Liver (tissue), 9 donors: ENCODE measurements around the gene SLC16A9. TPM values are rescaled to one million over a fixed set of nuclear protein-coding genes. Genes with fewer than 3 reads are reported as not detected.

Source experiments
- DNase-seq: peaks from one replicate; pipeline ENCODE4 v3.0.0-alpha.2; 2017; ENCODE audit warnings: low spot score
- H3K27ac ChIP-seq, 2 donors: one replicate each; pipeline ENCODE4 v1.7.0; 2013; ENCODE audit warnings: inconsistent platforms in 2 of 2, low read length in 2 of 2, control low read depth in 1 of 2, low read depth in 1 of 2, mild to moderate bottlenecking in 1 of 2
- H3K27me3 ChIP-seq, 4 donors: one replicate each; pipeline versions ENCODE4 v1.6.1 to v1.7.0; 2013; ENCODE audit warnings: low read length in 3 of 4, inconsistent platforms in 1 of 4, mild to moderate bottlenecking in 1 of 4, moderate library complexity in 1 of 4; ENCODE audit not compliant: control insufficient read depth in 4 of 4, insufficient read depth in 4 of 4
- H3K36me3 ChIP-seq, 4 donors: one replicate each; pipeline versions ENCODE4 v1.6.1 to v1.7.0; 2013; ENCODE audit warnings: low read length in 3 of 4, mild to moderate bottlenecking in 3 of 4, low read depth in 1 of 4, moderate library complexity in 1 of 4; ENCODE audit not compliant: control insufficient read depth in 4 of 4, insufficient read depth in 3 of 4
- H3K4me1 ChIP-seq, 4 donors: one replicate each; pipeline versions ENCODE4 v1.6.1 to v1.7.0; 2013; ENCODE audit warnings: low read length in 3 of 4, mild to moderate bottlenecking in 3 of 4, moderate library complexity in 1 of 4; ENCODE audit not compliant: control insufficient read depth in 4 of 4, insufficient read depth in 4 of 4
- H3K4me3 ChIP-seq, 3 donors: one replicate each; pipeline versions ENCODE4 v1.6.1 to v1.7.0; 2013; ENCODE audit warnings: low read length in 3 of 3, control low read depth in 1 of 3, low read depth in 1 of 3, mild to moderate bottlenecking in 1 of 3
- H3K9ac ChIP-seq, 2 donors: one replicate each; pipeline ENCODE4 v1.7.0; 2013; ENCODE audit warnings: low read length in 2 of 2, mild to moderate bottlenecking in 2 of 2, moderate library complexity in 2 of 2, control low read depth in 1 of 2, low read depth in 1 of 2
- H3K9me3 ChIP-seq, 4 donors: one replicate each; pipeline versions ENCODE4 v1.6.1 to v1.7.0; 2013; ENCODE audit warnings: low read length in 3 of 4; ENCODE audit not compliant: control insufficient read depth in 4 of 4
- EGR1 ChIP-seq, 2 donors: IDR thresholded peaks; 2 replicates each; pipeline ENCODE4 v1.6.1; 2016 to 2018; ENCODE audit warnings: antibody characterized with exemption in 2 of 2, low read depth in 2 of 2
- FOXA1 ChIP-seq: IDR thresholded peaks from 2 replicates; pipeline ENCODE4 v1.6.1; 2016; ENCODE audit warnings: antibody characterized with exemption
- GABPA ChIP-seq, 2 donors: IDR thresholded peaks in 1 of 2; conservative IDR thresholded peaks in 1 of 2; 2 replicates each; pipeline ENCODE4 v1.6.1; 2016; ENCODE audit warnings: antibody characterized with exemption in 2 of 2, mild to moderate bottlenecking in 1 of 2, moderate library complexity in 1 of 2
- HNF4A ChIP-seq, 2 donors: conservative IDR thresholded peaks; 2 replicates each; pipeline ENCODE4 v1.6.1; 2016; ENCODE audit warnings: antibody characterized with exemption in 2 of 2, mild to moderate bottlenecking in 2 of 2
- HNF4G ChIP-seq: IDR thresholded peaks from 2 replicates; pipeline ENCODE4 v1.6.1; 2016; ENCODE audit warnings: antibody characterized with exemption
- MAX ChIP-seq: IDR thresholded peaks from 2 replicates; pipeline ENCODE4 v1.6.1; 2016; ENCODE audit warnings: antibody characterized with exemption
- NR2F2 ChIP-seq: IDR thresholded peaks from 2 replicates; pipeline ENCODE4 v1.6.1; 2016; ENCODE audit warnings: antibody characterized with exemption
- YY1 ChIP-seq: IDR thresholded peaks from 2 replicates; pipeline ENCODE4 v1.6.1; 2016; ENCODE audit warnings: antibody characterized with exemption, mild to moderate bottlenecking
- ZBTB33 ChIP-seq: IDR thresholded peaks from 2 replicates; pipeline ENCODE4 v1.6.1; 2016; ENCODE audit warnings: antibody characterized with exemption
- WGBS: extraction: QIAGEN DNeasy Blood & Tissue Kit; methylation state at CpG from one replicate; pipeline ENCODE4 v1.1.7; 2013; 5-methylcytosine and 5-hydroxymethylcytosine counted together
- polyA plus RNA-seq, 2 donors: library from polyadenylated mRNA; stranded (reverse) in 1 of 2; unstranded in 1 of 2; fragments of 200-250 nt in 1 of 2; fragments of >200 nt in 1 of 2; fragmentation: Nextera tagmentation in 1 of 2; extraction: Ambion mirVana in 1 of 2; gene quantifications; one replicate each; pipeline versions ENCODE4 v1.2.1 to v1.2.3, GENCODE V29; 2013 to 2015
- total RNA-seq, 2 donors: library from RNA; depleted of rRNA; stranded (reverse); fragments of >200 nt; gene quantifications; one replicate each; pipeline ENCODE4 v1.2.3, GENCODE V29; 2014
- TF ChIP-seq, protein P1 (sequence below): IDR thresholded peaks from 2 replicates; pipeline ENCODE4 v1.6.1; 2016; ENCODE audit warnings: antibody characterized with exemption
- TF ChIP-seq, protein P2 (sequence below): fragments of 150-350 bp; IDR thresholded peaks from 2 replicates; pipeline ENCODE4 v1.5.1; 2017; ENCODE audit warnings: improper control_type of control experiment, low read depth, low read length; ENCODE audit not compliant: missing input control
- donor health status: healthy.
- donor health status: healthy.
- donor health status: healthy.
- donor health status: healthy.
- donor health status: healthy.

The SLC16A9 gene
- total and polyA plus RNA-seq, 4 donors: 0.18 to 9.3 (median 0.59) TPM

GRCh38 chr10:59698326-59698725, 11.3 kb downstream of the SLC16A9 start:
- Histone ChIP-seq H3K36me3 (no peaks in the 10 kb centered on the region), H3K27me3 (peaks cover 0 to 3% (median 0%) of the 10 kb centered on the region in 4 donors), H3K9ac (no peak overlapping the region), H3K4me1 (no peaks in the 10 kb centered on the region), H3K9me3 (no peaks in the 10 kb centered on the region), H3K4me3 (no peak overlapping the region), H3K27ac (no peak overlapping the region)
- TF ChIP-seq, protein P1, sequence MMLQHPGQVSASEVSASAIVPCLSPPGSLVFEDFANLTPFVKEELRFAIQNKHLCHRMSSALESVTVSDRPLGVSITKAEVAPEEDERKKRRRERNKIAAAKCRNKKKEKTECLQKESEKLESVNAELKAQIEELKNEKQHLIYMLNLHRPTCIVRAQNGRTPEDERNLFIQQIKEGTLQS: no peak
- TF ChIP-seq HNF4A (conservative IDR thresholded peaks at IDR 0.05) (no peak), FOXA1 (no peak), GABPA (IDR thresholded peaks at IDR 0.05 in 1 of 2, conservative IDR thresholded peaks at IDR 0.05 in 1 of 2) (no peak), ZBTB33 (no peak), NR2F2 (no peak), MAX (no peak), EGR1 (IDR thresholded peaks at IDR 0.05; ENCODE audit: low read depth in 2 of 2) (no peak), HNF4G (no peak)
- TF ChIP-seq, protein P2, sequence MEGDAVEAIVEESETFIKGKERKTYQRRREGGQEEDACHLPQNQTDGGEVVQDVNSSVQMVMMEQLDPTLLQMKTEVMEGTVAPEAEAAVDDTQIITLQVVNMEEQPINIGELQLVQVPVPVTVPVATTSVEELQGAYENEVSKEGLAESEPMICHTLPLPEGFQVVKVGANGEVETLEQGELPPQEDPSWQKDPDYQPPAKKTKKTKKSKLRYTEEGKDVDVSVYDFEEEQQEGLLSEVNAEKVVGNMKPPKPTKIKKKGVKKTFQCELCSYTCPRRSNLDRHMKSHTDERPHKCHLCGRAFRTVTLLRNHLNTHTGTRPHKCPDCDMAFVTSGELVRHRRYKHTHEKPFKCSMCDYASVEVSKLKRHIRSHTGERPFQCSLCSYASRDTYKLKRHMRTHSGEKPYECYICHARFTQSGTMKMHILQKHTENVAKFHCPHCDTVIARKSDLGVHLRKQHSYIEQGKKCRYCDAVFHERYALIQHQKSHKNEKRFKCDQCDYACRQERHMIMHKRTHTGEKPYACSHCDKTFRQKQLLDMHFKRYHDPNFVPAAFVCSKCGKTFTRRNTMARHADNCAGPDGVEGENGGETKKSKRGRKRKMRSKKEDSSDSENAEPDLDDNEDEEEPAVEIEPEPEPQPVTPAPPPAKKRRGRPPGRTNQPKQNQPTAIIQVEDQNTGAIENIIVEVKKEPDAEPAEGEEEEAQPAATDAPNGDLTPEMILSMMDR: no peak
- WGBS: 61% methylated on average over 1 of the region's 1 CpG
- DNase-seq: no peak

DNA sequence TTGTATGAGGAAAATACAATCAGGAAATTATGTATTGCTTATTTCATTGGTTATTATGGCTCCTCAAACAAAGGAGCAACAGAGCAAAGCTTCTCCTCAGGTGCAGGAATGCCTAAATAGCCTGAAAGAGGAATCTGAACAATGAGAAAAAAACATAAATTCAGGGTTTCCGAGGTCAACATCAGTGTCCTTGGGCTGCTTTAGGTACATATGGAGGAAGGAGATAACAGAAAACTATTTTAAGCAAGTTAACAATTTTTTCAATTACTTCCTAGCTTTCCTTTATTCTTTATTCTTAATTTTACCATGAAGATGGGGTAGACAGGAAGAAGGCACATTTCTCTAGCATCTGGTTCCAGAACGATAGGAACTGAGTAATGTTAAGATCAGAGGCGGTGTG, 14.0 kb downstream of the SLC16A9 start:
- H3K4me3 ChIP-seq: no peak overlapping the region
- TF ChIP-seq HNF4A (conservative IDR thresholded peaks at IDR 0.05) (no peak), YY1 (no peak), ZBTB33 (no peak)
- TF ChIP-seq, protein P1: no peak
- H3K4me1 ChIP-seq: no peaks in the 10 kb centered on the region
- no peak for DNase-seq
- no peak overlapping the region for H3K27ac ChIP-seq
- no peaks in the 10 kb centered on the region for H3K27me3 ChIP-seq
- WGBS: 67% methylated on average over 3 of the region's 3 CpGs
- no peaks in the 10 kb centered on the region for H3K9me3 ChIP-seq
- no peak overlapping the region for H3K9ac ChIP-seq
- no peaks in the 10 kb centered on the region for H3K36me3 ChIP-seq
